Gastrocnemius medialis (tissue), 4 donors: Measurements from ENCODE around the gene BRSK1.

ENCODE experiments used
- CTCF ChIP-seq, 5 experiments: fragments of 450-650 bp in 3 of 5; fragments of 200-600 bp in 2 of 5; sonication (generic) in 2 of 5; IDR thresholded peaks in 4 of 5; conservative IDR thresholded peaks in 1 of 5; 1 replicate in 4 of 5; 2 replicates in 1 of 5; pipeline ENCODE4 v1.5.1; 2016 to 2019; ENCODE audit warnings: antibody characterized with exemption in 5 of 5, mild to moderate bottlenecking in 3 of 5, moderate library complexity in 3 of 5
- POLR2A ChIP-seq, 2 donors: fragments of 450-650 bp; IDR thresholded peaks; one replicate each; pipeline ENCODE4 v1.6.1; 2017; ENCODE audit warnings: antibody characterized with exemption in 2 of 2, mild to moderate bottlenecking in 2 of 2, moderate library complexity in 2 of 2

DNA sequence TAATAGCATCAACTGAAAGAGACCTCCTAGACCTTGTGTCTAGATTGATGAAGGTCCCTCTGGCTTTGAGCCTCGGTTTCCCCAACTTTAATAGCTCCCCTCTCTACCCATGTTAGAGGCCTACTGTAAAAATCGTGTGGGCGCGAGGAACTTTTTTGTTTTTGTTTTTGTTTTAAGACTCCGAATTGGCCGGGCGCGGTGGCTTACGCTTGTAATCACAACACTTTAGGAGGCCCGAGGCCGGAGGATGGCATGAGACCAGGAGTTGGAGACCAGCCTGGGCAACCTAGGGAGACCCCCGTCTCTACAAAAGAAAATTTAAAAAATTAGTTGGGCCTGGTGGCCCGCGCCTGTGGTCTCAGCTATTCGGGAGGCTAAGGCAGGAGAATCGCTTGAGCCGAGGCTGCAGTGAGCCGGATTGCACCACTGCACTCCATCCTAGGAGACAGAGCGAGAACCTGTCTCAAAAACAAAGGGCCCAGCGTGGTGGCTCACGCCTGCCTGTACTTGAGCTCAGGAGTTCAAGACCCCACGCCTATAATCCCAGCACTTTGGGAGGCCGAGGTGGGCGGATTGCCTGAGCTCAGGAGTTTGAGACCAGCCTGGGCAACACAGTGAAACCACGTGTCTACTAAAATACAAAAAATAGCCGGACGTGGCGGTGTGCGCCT, 24.1 kb upstream of the BRSK1 start:
- no peak for TF ChIP-seq CTCF (IDR thresholded peaks at IDR 0.05 in 4 of 5, conservative IDR thresholded peaks at IDR 0.05 in 1 of 5)
- no peak for TF ChIP-seq POLR2A (IDR thresholded peaks at IDR 0.05)
